HG03095 (cell line): ENCODE data around the gene SLC4A1AP.
A peak's percentile ranks its signal among the peaks of the same experiment; 100 is the strongest.
"Not testable (repeated sequence)": the region's sequence is repeated elsewhere in the genome, so short reads cannot be mapped to it uniquely, and the experiment has no call there.

ENCODE experiments used
- ATAC-seq: cut with Tn5 transposase; IDR thresholded peaks from one replicate; pipeline ENCODE4 v1.9.1; 2021; ENCODE audit warnings: moderate library complexity; ENCODE audit not compliant: unreplicated experiment

The SLC4A1AP gene, protein sequence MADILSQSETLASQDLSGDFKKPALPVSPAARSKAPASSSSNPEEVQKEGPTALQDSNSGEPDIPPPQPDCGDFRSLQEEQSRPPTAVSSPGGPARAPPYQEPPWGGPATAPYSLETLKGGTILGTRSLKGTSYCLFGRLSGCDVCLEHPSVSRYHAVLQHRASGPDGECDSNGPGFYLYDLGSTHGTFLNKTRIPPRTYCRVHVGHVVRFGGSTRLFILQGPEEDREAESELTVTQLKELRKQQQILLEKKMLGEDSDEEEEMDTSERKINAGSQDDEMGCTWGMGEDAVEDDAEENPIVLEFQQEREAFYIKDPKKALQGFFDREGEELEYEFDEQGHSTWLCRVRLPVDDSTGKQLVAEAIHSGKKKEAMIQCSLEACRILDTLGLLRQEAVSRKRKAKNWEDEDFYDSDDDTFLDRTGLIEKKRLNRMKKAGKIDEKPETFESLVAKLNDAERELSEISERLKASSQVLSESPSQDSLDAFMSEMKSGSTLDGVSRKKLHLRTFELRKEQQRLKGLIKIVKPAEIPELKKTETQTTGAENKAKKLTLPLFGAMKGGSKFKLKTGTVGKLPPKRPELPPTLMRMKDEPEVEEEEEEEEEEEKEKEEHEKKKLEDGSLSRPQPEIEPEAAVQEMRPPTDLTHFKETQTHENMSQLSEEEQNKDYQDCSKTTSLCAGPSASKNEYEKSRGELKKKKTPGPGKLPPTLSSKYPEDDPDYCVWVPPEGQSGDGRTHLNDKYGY

DNA sequence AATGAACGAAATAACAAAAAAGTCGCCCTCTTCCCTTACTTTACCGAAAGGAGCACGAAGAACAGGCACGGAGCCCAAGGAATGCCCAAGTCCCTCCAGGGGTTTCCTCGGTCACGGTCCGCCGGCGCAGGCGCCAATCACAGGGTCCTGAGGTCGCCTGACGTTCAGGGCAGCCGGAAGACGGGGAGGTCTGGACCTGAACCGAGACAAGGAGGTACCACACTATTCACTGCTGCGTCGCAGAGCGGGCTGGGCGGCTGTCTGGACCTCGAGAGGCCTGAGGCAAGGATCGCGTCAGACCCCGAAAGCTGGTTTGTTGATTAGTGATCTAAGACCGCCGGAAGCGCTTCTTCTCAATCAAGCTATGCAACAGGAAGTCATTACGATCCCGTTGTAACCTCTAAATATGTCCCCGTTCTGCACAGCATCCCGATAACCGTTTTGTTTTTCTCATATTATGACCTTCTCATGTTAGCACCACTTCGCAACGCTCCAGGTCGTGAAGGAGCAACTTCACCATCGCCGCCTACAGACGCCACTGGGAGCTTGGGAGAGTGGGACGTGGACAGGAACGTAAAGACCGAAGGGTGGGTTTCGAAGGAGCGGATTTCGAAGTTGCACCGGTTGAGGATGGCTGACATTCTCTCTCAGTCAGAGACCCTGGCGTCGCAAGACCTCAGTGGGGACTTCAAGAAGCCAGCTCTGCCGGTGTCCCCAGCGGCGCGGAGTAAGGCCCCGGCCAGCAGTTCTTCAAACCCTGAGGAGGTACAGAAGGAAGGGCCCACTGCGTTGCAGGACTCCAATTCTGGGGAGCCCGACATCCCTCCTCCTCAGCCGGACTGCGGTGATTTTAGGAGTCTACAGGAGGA lies at the start of gene SLC4A1AP, which contains the start of gene SUPT7L:
Gene SLC4A1AP, plus strand, starts transcription at position 605 of the 869 bp plus-strand sequence. Its CDS starts 26 bp downstream, at position 631.
Gene SUPT7L, minus strand, starts transcription at position 330 of the 869 bp plus-strand sequence. CDS start 1,422 bp downstream, outside the sequence.
- peak; percentile 58 for ATAC-seq

- no peak for ATAC-seq
Measured at GRCh38 chr2:27613985-27614384, 49.7 kb upstream of the SLC4A1AP start.

GRCh38 chr2:27615316-27615715 lies 48.4 kb upstream of the SLC4A1AP start:
- no peak for ATAC-seq

DNA sequence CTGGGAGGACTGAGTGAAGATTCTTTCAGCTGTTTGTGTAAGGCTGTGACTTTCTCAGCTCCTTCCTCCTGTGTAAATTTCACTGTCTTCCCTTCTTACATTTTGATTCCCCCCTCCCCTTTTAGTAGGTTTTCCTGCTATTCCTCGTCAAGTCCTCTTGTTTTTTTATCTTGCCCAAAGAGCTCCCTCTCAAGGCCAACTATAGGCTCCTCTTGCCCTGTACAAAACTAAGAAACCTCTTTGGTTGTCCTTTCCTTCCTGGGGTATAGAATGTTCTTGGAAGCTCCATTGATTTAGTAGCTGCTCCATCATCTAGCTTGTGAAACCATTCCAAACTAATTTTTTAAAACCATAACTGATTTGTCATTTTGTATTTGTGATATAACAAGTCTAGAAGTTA lies 42.2 kb upstream of the SLC4A1AP start:
- no peak for ATAC-seq

- no peak for ATAC-seq
Measured at GRCh38 chr2:27622921-27623384, 40.7 kb upstream of the SLC4A1AP start.

DNA sequence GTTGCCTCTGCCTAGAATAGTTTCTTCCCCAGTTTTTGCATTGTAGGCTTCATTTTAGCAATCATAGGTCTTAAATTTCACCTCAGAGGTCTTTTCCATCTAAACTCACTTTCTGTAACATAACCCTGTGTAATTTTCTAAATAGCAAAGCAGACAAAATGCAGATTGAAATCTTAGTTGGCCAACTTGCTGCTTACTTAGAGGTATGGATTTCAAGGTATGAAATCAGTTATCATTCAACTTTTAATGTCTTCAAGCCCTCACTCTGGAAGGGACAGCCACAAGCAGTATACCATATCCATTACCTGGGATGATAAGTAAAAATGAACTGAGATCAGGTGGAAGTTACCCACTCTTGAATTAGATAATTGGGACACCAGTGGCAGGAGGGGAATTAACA lies 38.7 kb upstream of the SLC4A1AP start:
- ATAC-seq, result no peak

- ATAC-seq, result not testable (repeated sequence)
Measured at GRCh38 chr2:27626323-27626722, 37.4 kb upstream of the SLC4A1AP start.

- ATAC-seq, result not testable (repeated sequence)
Measured at GRCh38 chr2:27626921-27627320, 36.8 kb upstream of the SLC4A1AP start.

DNA sequence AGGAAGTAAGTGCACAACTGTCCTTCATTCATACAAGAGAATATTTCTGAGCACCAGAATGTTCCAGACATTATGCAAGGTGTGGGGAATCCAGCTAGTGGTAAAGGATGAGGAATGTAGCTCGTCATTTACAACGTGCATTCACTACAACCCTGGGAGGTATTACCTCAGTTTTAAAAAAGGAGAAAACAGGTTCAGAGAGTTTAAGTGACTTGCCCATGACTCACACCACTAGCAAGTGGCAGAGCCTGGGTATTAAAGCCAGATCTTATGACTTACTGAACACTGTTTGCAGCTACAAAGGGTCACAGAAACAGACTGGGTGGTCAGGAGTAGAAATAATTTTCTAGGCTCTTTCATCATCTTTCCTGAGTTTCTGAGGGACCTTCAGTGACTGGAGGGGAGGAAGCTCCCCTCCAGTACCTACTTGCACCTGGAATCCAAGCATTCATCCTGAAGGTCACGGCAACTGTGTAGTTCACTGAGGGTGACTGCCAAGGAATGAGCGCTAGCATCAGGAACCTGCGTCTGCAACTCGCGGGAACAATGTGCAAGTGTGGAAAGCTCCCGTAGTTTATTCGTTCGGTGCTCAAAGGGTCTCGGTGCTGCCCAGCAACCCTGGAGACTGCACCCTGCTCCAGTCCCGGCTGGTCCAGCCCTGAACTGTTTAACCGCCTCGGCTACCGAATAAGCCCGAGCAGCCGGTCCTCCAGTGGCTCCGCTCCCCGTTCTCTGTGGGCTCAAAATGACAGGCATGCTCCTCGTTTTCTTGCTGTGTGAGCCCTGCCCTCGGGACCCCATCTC lies 35.5 kb upstream of the SLC4A1AP start:
- ATAC-seq, result peak; percentile 24

- peak; percentile 94 for ATAC-seq
Measured at GRCh38 chr2:27628767-27629709, 34.7 kb upstream of the SLC4A1AP start, which contains the start of the genes CCDC121 and GPN1. CCDC121 (minus strand) TSS chr2:27629012; CDS start chr2:27627799, 1,213 bp downstream. GPN1 (plus strand) TSS chr2:27629050; CDS start chr2:27629059, 9 bp downstream.

- ATAC-seq, result not testable (repeated sequence)
Measured at GRCh38 chr2:27630257-27630656, 33.4 kb upstream of the SLC4A1AP start.

DNA sequence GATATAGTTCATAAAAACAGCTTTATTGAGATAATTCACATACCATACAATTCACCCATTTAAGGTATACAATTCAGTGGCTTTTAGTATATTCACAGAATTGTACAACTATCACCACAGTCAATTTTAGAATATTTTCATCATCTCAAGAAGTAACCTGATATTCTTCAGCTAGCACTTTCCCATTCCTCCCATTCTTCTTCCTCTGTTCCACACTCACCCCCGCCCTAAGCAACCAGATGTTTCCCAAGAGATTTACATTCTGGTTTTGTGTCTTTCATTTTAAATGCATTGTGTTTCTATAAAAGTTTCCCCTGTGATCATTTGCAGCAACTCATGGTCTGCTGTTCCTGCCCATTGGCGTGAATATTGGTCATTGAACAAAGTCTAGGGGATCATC lies 29.4 kb upstream of the SLC4A1AP start:
- no peak for ATAC-seq

- ATAC-seq, result no peak
Measured at GRCh38 chr2:27636766-27637165, 26.9 kb upstream of the SLC4A1AP start.

DNA sequence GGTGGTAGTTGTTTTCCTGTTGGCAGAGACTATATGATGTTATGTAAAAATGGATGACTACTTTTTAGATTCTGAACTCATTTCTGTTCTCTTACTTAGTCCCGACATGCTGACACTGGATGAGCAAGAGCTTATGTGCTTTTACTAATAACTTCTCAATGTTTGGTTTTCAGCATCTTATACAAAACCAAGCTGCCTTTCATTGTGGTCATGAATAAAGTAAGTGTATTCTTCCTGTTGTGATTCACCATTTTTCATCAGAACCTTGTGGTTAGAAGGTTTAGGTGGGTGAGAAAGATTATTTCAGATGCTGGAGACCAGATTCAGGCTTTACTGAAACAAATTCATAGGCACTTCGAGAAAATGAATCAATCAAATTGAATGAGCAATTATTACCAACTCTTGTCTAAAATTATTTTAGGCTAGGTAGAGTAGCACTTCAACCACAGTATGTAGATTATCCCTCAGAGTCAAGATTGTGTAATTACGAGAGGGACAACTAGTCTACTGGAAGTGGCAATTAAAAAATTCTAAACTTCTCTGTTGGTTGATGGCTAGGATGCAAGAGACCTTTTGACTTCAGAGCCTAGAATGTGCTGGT lies 25.6 kb upstream of the SLC4A1AP start:
- ATAC-seq, result no peak

GRCh38 chr2:27638709-27639108 lies 25.0 kb upstream of the SLC4A1AP start:
- ATAC-seq, result no peak

- ATAC-seq, result no peak
Measured at GRCh38 chr2:27640722-27641245, 22.9 kb upstream of the SLC4A1AP start.

- ATAC-seq, result no peak
Measured at GRCh38 chr2:27645197-27645596, 18.5 kb upstream of the SLC4A1AP start.

DNA sequence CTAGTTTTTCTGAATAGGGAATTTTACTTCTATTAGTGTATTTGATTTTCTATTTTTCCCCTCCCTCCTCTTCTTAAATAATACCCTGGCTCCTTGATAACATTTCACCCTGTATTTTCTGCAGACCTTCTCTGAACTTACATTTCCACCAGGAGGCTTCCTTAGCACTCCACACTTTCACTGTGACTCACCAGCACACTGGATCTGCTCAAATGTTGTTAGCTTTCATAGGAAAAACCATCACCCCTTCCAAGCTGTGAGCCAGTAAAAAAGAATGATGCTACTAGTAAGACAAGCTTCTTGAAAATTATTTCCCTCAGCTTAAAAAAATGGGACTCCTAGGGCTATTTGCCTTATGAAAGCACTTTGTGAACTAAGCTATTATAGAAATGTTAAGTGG lies 16.4 kb upstream of the SLC4A1AP start:
- ATAC-seq, result no peak
